NCI-H526 treated with DMSO at 0.1 percent for 48 hours (cell line): ENCODE results near the gene ZC3H7A.

Experiments
- DNase-seq: peaks from one replicate; lab custom pipeline; 2025; lab: John Stamatoyannopoulos, UW

Gene ZC3H7A

GRCh38 chr16:11768849-11769248 lies 28.2 kb downstream of the ZC3H7A start:
- DNase-seq, result no peak

- no peak for DNase-seq
Observed at GRCh38 chr16:11762431-11762830, 34.6 kb downstream of the ZC3H7A start.

- DNase-seq, result no peak
Observed at GRCh38 chr16:11759997-11760396, 37.1 kb downstream of the ZC3H7A start.

GRCh38 chr16:11759163-11759834 lies 37.8 kb downstream of the ZC3H7A start:
- no peak for DNase-seq

- DNase-seq, result no peak
Observed at GRCh38 chr16:11757671-11758545, 39.1 kb downstream of the ZC3H7A start.

GRCh38 chr16:11756248-11756647 lies 40.8 kb downstream of the ZC3H7A start:
- no peak for DNase-seq

GRCh38 chr16:11755022-11755760 lies 41.9 kb downstream of the ZC3H7A start:
- no peak for DNase-seq

- DNase-seq, result no peak
Observed at GRCh38 chr16:11752856-11753255, 44.2 kb downstream of the ZC3H7A start.

GRCh38 chr16:11750056-11750455 lies 47.0 kb downstream of the ZC3H7A start:
- no peak for DNase-seq

GRCh38 chr16:11748404-11749254 lies 48.4 kb downstream of the ZC3H7A start:
- no peak for DNase-seq

GRCh38 chr16:11747949-11748403 lies 49.1 kb downstream of the ZC3H7A start:
- DNase-seq, result no peak

- DNase-seq, result no peak
Observed at GRCh38 chr16:11744075-11744470, 53.0 kb downstream of the ZC3H7A start.

- no peak for DNase-seq
Observed at GRCh38 chr16:11743308-11744074, 53.6 kb downstream of the ZC3H7A start.

GRCh38 chr16:11742536-11743307 lies 54.3 kb downstream of the ZC3H7A start, which contains the start of gene TXNDC11:
Gene TXNDC11, minus strand, starts transcription at chr16:11742857. Its CDS starts 127 bp downstream, at chr16:11742730.
- peak; percentile 94 for DNase-seq

GRCh38 chr16:11742093-11742535 lies 54.9 kb downstream of the ZC3H7A start:
- DNase-seq, result peak; percentile 5

- DNase-seq, result no peak
Observed at GRCh38 chr16:11740567-11740966, 56.5 kb downstream of the ZC3H7A start.

GRCh38 chr16:11738742-11739544 lies 58.1 kb downstream of the ZC3H7A start:
- DNase-seq, result no peak

GRCh38 chr16:11737713-11738112 lies 59.3 kb downstream of the ZC3H7A start:
- no peak for DNase-seq

- no peak for DNase-seq
Observed at GRCh38 chr16:11736903-11737302, 60.2 kb downstream of the ZC3H7A start.
